ENCODE data around the gene NTM. TPM values are rescaled to one million over a fixed set of nuclear protein-coding genes. Genes with fewer than 3 reads are reported as not detected.

NTM gene
- total RNA-seq, 4 donors from 2014 or later, result 0.78 to 1.1 (median 0.88) TPM; not detected in 1

DNA sequence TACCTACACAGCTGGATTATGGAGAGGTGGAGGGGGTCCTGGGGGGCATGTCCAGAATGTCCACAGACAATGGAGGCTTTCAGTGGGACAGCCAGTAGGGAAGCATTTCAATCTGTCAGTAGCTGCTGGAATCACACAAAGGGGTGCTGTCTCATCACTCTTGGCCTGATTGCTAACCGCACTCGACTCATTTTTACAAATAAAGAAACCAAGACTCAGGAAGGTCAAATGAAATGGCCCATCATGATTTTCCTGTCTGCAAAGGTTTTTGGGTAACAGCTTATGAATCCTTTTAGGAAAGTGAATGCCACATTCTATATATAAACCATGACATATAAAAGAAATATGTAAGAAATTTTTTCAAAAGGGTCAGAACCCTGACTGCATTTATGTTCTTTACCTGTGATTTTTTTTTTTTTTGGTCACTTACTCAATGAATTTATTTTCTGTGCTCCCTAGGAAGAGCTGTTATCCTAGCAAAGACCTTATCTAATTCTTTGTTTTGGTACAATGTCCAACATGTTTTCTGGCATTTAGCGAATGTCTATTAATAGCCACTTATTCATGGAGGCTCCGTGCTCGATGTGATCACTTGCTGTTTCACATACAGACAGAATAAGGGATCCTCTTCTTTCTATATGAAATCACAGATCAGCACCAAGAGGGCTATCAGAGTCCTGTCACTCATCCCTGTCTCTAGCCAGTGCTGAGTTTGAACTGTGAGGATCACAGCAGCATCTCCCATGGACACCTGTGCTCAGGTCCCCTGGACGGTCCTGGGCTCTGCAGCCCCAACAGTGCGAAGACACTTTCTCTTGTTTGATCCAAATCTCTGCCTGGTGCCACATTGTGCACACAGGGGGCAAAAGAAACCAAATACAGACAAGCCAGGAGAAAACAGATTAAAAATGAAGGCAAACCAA, 979.7 kb downstream of the NTM start:
- Histone ChIP-seq H3K36me3 (no peaks in the 10 kb centered on the region), H3K27ac (no peak overlapping the region), H3K27me3 (no peaks in the 10 kb centered on the region), H3K9me3 (no peaks in the 10 kb centered on the region), H3K4me1 (no peaks in the 10 kb centered on the region), H3K4me3 (replicated peaks in 1 of 3) (no peak overlapping the region)
- intact Hi-C loops (cut with DNase I), result no loop called here
- WGBS, 2 donors, result 86 to 87% methylated on average over 7 of the region's 7 CpGs
- TF ChIP-seq POLR2A (IDR thresholded peaks at IDR 0.05), result no peak
- TF ChIP-seq, protein P1, sequence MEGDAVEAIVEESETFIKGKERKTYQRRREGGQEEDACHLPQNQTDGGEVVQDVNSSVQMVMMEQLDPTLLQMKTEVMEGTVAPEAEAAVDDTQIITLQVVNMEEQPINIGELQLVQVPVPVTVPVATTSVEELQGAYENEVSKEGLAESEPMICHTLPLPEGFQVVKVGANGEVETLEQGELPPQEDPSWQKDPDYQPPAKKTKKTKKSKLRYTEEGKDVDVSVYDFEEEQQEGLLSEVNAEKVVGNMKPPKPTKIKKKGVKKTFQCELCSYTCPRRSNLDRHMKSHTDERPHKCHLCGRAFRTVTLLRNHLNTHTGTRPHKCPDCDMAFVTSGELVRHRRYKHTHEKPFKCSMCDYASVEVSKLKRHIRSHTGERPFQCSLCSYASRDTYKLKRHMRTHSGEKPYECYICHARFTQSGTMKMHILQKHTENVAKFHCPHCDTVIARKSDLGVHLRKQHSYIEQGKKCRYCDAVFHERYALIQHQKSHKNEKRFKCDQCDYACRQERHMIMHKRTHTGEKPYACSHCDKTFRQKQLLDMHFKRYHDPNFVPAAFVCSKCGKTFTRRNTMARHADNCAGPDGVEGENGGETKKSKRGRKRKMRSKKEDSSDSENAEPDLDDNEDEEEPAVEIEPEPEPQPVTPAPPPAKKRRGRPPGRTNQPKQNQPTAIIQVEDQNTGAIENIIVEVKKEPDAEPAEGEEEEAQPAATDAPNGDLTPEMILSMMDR (IDR thresholded peaks at IDR 0.05), result no peak
- no peak for DNase-seq

DNA sequence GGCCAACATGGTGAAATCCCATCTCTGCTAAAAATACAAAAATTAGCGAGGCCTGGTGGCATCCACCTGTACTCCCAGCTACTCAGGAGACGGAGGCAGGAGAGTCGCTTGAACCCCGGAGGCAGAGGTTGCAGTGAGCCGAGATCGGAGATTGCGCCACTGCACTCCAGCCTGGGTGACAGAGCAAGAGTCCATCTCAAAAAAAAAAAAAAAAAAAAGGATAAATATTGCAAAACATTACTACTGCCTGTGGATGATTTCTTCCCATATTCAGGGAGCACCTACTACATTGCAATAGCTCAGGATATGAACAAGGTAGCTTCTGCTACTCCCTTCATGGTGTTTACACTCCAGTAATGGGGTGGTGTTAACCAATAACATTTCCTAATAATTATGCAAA, 980.6 kb downstream of the NTM start:
- DNase-seq, result no peak
- TF ChIP-seq, protein P1 (IDR thresholded peaks at IDR 0.05), result no peak
- no peak for TF ChIP-seq POLR2A (IDR thresholded peaks at IDR 0.05)
- 93 to 95% methylated on average over 7 of the region's 7 CpGs for WGBS, 2 donors
- no peaks in the 10 kb centered on the region for H3K9me3 ChIP-seq
- no peak overlapping the region for H3K27ac ChIP-seq
- no peak overlapping the region for H3K4me3 ChIP-seq (replicated peaks in 1 of 3)
- H3K36me3 ChIP-seq, result no peaks in the 10 kb centered on the region
- intact Hi-C loops (cut with DNase I), result no loop called here
- no peaks in the 10 kb centered on the region for H3K4me1 ChIP-seq
- no peaks in the 10 kb centered on the region for H3K27me3 ChIP-seq

DNA sequence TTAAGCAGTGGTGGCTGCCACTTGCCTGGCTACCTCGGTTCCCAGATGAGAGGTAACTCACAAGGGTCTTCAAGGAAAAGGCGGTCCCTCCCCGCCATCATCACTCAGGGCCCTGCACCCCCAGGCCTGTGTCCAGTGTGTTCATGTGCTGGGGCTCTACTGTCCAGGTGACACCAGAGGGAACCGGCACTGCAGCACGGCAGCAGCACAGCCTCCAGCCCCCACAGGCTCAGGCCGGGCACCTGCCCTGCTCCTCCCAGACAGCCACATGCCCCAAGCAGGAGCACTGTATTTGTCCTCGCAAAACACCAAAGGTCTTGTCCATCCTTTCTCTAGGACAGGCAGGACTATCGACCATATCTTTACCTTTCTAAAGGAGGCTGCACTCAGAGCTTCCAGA, 982.1 kb downstream of the NTM start:
- H3K9me3 ChIP-seq, result no peaks in the 10 kb centered on the region
- H3K4me1 ChIP-seq, result no peaks in the 10 kb centered on the region
- DNase-seq, result no peak
- H3K27ac ChIP-seq, result no peak overlapping the region
- WGBS, 2 donors, result 88 to 97% methylated on average over 6 to 8 of the region's 8 CpGs
- H3K36me3 ChIP-seq, result no peaks in the 10 kb centered on the region
- no peak for TF ChIP-seq POLR2A (IDR thresholded peaks at IDR 0.05)
- TF ChIP-seq, protein P1 (IDR thresholded peaks at IDR 0.05), result no peak
- intact Hi-C loops (cut with DNase I), result no loop called here
- H3K4me3 ChIP-seq (replicated peaks in 1 of 3), result no peak overlapping the region
- H3K27me3 ChIP-seq, result no peaks in the 10 kb centered on the region

DNA sequence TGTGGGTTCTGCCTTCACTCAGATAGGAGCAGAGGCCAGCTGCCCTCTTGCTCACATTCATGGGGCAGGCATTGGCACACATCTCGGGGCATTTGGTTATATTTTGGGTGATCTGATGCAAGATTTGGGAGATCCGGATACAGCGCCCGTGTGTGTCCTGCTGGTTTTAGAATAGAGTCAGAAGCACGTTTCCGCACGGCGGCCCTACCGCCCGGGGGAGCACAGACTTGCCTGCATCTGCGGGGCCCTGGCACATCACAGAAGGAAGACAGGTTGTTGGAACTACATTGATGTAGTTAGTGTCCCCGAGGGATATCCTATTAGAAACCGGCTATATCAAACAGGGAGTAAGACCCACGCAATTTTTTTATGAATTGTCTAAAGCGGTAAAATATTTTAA, 982.8 kb downstream of the NTM start:
- Histone ChIP-seq H3K27me3 (no peaks in the 10 kb centered on the region), H3K36me3 (no peaks in the 10 kb centered on the region), H3K9me3 (no peaks in the 10 kb centered on the region), H3K4me3 (replicated peaks in 1 of 3) (no peak overlapping the region), H3K27ac (no peak overlapping the region), H3K4me1 (no peaks in the 10 kb centered on the region)
- WGBS, 2 donors, result 93 to 94% methylated on average over 15 of the region's 15 CpGs
- TF ChIP-seq, protein P1 (IDR thresholded peaks at IDR 0.05), result no peak
- TF ChIP-seq POLR2A (IDR thresholded peaks at IDR 0.05), result no peak
- DNase-seq, result no peak
- intact Hi-C loops (cut with DNase I), result no loop called here

DNA sequence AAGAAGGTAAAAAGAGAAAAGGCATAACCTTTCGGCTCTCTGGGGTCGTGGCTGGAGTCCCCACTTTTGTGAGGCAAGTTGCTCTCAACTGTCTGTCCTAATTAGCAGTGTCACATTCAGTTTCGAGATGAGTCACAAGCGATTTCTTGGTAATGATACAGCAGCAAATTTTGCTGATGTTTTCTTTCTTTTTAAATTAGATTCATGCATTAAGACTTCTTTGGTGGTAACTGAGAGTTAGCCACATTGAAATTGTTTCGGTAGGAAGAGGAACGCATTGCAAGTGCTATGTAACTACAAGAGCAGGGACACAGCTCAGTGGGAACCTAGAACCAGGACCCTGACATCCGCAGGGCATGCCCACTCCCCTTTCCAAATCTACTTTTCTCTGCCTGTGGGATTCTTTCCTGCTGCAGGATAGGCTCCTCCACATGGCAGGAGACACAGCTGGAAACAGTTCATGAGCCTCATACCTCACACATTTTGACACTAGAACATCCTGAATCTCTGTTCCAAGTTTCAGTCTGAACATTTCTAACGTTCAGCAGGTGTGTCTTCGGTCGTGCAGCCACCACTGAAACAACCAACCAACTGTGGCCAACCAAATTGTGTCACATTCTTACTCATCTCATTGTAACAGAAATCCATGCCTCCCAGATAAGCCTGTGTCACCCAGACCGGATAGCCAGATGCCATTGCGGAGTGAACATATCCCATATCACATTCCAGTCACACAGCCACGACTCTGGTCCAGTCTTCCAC, 987.6 kb downstream of the NTM start:
- TF ChIP-seq POLR2A (IDR thresholded peaks at IDR 0.05), result no peak
- TF ChIP-seq, protein P1 (IDR thresholded peaks at IDR 0.05), result no peak
- 77 to 86% methylated on average over 13 of the region's 13 CpGs for WGBS, 2 donors
- Histone ChIP-seq H3K4me3 (replicated peaks in 1 of 3) (no peak overlapping the region), H3K36me3 (no peaks in the 10 kb centered on the region), H3K27me3 (no peaks in the 10 kb centered on the region), H3K27ac (no peak overlapping the region), H3K4me1 (no peaks in the 10 kb centered on the region), H3K9me3 (no peaks in the 10 kb centered on the region)
- intact Hi-C loops (cut with DNase I), result no loop called here
- no peak for DNase-seq
